Peyer's patch (tissue), 4 donors: ENCODE measurements around the gene LRRC3B.

ENCODE experiments used
- POLR2A ChIP-seq, 2 donors: fragments of 450-650 bp; IDR thresholded peaks; one replicate each; pipeline ENCODE4 v1.5.1; 2017; ENCODE audit warnings: antibody characterized with exemption in 2 of 2, mild to moderate bottlenecking in 2 of 2, moderate library complexity in 2 of 2
- TF ChIP-seq, protein P1 (sequence below), 6 experiments: fragments of 450-650 bp in 4 of 6; fragments of 200-600 bp in 2 of 6; sonication (generic) in 1 of 6; IDR thresholded peaks; one replicate each; pipeline ENCODE4 v1.5.1; 2017 to 2019; ENCODE audit warnings: antibody characterized with exemption in 6 of 6, mild to moderate bottlenecking in 3 of 6, moderate library complexity in 1 of 6

DNA sequence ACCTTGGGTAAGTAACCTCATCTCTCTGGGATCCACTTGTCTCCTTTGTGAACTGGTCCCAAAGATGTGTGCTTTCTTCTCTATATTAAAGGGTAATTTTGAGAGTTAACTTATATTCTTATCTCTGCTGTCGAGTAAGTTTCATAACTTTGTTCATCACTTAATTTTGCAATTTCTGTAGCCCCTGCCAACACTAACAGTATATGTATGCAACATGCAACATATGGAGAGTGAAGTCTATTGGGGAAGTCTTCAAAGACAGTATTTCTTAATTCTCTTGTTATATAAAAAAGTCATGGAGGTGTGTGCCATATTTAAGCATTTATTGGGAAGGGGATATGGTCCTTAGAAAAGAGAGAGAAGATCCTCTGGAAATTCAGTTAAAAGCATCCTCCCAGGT lies 85.9 kb downstream of the LRRC3B start:
- TF ChIP-seq, protein P1, sequence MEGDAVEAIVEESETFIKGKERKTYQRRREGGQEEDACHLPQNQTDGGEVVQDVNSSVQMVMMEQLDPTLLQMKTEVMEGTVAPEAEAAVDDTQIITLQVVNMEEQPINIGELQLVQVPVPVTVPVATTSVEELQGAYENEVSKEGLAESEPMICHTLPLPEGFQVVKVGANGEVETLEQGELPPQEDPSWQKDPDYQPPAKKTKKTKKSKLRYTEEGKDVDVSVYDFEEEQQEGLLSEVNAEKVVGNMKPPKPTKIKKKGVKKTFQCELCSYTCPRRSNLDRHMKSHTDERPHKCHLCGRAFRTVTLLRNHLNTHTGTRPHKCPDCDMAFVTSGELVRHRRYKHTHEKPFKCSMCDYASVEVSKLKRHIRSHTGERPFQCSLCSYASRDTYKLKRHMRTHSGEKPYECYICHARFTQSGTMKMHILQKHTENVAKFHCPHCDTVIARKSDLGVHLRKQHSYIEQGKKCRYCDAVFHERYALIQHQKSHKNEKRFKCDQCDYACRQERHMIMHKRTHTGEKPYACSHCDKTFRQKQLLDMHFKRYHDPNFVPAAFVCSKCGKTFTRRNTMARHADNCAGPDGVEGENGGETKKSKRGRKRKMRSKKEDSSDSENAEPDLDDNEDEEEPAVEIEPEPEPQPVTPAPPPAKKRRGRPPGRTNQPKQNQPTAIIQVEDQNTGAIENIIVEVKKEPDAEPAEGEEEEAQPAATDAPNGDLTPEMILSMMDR (IDR thresholded peaks at IDR 0.05): no peak
- no peak for TF ChIP-seq POLR2A (IDR thresholded peaks at IDR 0.05)
